Measurements from ENCODE around the gene AMHR2. TPM values are rescaled to one million over a fixed set of nuclear protein-coding genes. Genes with fewer than 3 reads are reported as not detected.

Gene AMHR2
- total RNA-seq, 1 donor from 2014 or later: not detected

DNA sequence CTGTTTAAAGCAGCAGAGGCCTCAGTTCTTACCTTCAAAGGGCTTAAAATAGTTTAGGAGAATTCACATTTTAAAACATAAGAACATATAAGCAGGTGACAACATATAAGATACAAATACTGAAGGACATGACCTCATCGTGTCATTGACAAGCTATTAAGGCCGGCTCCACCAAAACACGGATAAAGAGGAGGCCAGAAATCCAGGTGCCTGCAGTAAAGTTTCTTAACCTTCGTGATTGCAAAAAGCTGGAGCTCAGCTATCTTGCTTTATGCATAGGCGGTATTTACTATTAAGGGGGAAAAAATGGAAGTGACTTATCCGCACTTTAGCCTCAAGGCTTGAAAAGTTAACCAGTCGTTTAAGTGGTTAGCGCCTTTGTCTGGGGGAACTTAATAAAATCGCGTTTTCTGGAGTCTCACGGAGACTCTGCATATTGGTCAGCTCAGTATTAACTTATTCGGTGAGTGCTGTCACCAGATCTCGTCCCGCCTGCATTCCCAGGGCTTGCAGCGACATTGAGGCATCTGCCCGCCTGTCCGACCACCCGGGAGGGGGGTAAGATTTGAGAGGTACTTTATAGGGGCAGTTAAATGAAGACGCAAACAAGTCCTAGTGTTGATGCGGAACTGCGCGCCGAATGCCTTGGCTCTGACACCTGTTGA lies 44.8 kb upstream of the AMHR2 start:
- H3K9ac ChIP-seq: peak overlapping the region; percentile 51
- peaks cover 27% of the 10 kb centered on the region for H4K20me1 ChIP-seq (ENCODE audit: low read depth)
- Mint-ChIP-seq H3K4me3 (no peak overlapping the region), H3K27me3 (ENCODE audit: insufficient read depth, low read depth) (peaks cover 5% of the 10 kb centered on the region), H3K4me1 (peaks cover 30% of the 10 kb centered on the region), H3K9me3 (no peaks in the 10 kb centered on the region), H3K36me3 (peaks cover 24% of the 10 kb centered on the region), H3K27ac (no peak overlapping the region)
- H3K4me2 ChIP-seq: peak overlapping the region; percentile 79
- H3K27ac ChIP-seq: peak overlapping the region; percentile 88
- no peaks in the 10 kb centered on the region for H3K9me3 ChIP-seq (ENCODE audit: low read depth)
- peak overlapping the region; percentile 42 for H3K4me3 ChIP-seq
- peak overlapping the region; percentile 80 for H2AFZ ChIP-seq (replicated peaks)
- H3F3A ChIP-seq (ENCODE audit: low read depth): peaks cover 31% of the 10 kb centered on the region
- peaks cover 31% of the 10 kb centered on the region for H3K79me2 ChIP-seq (ENCODE audit: low read depth)
- H3K27me3 ChIP-seq: no peaks in the 10 kb centered on the region
- H3K36me3 ChIP-seq: peaks cover 3% of the 10 kb centered on the region
- no peak for DNase-seq (ENCODE audit: low spot score)
- peaks cover 24% of the 10 kb centered on the region for H3K4me1 ChIP-seq
- TF ChIP-seq EZH2 (IDR thresholded peaks at IDR 0.05) (no peak), EZH2phosphoT487 (IDR thresholded peaks at IDR 0.05) (no peak)
- TF ChIP-seq, protein P1, sequence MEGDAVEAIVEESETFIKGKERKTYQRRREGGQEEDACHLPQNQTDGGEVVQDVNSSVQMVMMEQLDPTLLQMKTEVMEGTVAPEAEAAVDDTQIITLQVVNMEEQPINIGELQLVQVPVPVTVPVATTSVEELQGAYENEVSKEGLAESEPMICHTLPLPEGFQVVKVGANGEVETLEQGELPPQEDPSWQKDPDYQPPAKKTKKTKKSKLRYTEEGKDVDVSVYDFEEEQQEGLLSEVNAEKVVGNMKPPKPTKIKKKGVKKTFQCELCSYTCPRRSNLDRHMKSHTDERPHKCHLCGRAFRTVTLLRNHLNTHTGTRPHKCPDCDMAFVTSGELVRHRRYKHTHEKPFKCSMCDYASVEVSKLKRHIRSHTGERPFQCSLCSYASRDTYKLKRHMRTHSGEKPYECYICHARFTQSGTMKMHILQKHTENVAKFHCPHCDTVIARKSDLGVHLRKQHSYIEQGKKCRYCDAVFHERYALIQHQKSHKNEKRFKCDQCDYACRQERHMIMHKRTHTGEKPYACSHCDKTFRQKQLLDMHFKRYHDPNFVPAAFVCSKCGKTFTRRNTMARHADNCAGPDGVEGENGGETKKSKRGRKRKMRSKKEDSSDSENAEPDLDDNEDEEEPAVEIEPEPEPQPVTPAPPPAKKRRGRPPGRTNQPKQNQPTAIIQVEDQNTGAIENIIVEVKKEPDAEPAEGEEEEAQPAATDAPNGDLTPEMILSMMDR (IDR thresholded peaks at IDR 0.05): no peak

DNA sequence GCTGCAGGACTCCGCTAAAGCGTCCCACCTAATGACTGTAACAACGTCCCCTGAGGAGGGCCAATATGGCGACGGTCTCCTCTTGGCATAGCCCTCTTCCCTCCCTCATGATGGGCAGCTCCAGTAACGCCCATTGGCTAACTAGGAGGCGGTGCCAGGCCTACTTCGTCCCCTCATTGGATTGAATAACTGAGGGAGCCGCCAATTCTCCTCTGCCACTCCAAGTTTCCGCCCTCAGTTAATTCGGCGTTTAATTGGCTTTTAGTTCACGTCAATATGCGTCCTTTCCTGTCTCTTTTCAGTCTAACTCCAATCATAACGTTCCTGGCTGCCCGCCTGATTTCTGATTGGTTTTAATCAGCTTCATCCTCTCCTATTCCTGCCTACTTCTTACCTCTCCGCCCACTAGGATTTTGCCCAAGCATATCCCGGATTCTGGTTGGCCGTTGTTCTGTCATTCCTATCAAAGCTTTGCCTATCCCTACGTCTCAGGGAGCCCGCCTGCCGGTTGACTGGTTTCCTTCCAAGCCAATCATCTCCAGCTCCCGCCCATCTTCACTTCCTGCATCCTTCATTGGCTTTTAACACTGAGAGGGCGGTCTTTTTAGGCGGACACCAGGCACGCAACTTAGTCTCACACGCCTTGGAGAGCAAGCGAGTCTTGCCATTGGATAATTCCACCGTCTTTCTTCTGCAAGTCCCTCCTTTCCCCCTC lies 44.1 kb upstream of the AMHR2 start:
- TF ChIP-seq EZH2 (IDR thresholded peaks at IDR 0.05) (no peak), EZH2phosphoT487 (IDR thresholded peaks at IDR 0.05) (no peak)
- TF ChIP-seq, protein P1 (IDR thresholded peaks at IDR 0.05): no peak
- H3K4me3 Mint-ChIP-seq: no peak overlapping the region
- H3K27me3 Mint-ChIP-seq (ENCODE audit: insufficient read depth, low read depth): peaks cover 5% of the 10 kb centered on the region

DNA sequence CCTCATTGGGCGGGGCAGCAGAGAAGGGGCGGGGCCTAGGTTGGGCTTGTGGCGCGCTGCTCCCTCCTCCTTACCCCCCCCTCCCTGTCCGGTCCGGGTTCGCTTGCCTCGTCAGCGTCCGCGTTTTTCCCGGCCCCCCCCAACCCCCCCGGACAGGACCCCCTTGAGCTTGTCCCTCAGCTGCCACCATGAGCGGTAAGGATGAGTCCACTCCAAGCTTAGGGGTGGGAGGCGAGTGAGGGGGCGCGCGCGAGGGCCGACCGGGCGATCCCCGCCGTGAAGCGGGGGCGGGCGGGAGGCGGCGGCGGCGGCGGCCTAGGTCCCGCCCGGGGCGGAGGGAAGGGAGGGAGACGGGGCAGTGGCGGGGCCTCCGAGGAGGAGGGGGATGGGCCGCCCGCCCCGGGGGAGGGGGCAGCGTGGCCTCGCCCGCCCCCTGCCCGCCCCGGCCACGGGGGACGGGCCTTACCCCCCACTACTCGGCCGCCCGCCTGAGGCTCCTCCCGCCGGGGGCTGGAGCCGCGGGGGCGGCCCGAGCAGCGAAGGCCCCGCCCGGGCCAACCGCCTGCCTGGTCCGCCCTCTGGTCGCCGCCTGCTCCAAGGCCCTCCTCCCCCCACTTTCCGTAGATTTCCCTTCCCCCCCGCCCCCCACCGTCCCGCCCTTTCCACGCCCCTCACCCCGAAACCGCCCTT lies 43.4 kb upstream of the AMHR2 start, which contains the start of gene SP1:
Gene SP1, plus strand, starts transcription at position 73 of the 690 bp plus-strand sequence. Its CDS starts 116 bp downstream, at position 189.
- H3K4me2 ChIP-seq: peak within 1 kb of the TSS; percentile 79
- peaks cover 41% of the 10 kb centered on the region for H4K20me1 ChIP-seq (ENCODE audit: low read depth)
- peak within 1 kb of the TSS; percentile 51 for H3K9ac ChIP-seq
- DNase-seq (ENCODE audit: low spot score): peak; percentile 93
- no peaks in the 10 kb centered on the region for H3K27me3 ChIP-seq
- peaks cover 45% of the 10 kb centered on the region for H3K79me2 ChIP-seq (ENCODE audit: low read depth)
- H2AFZ ChIP-seq (replicated peaks): peak within 1 kb of the TSS; percentile 80
- peak within 1 kb of the TSS; percentile 59 for H3K4me3 ChIP-seq
- peaks cover 28% of the 10 kb centered on the region for H3K36me3 Mint-ChIP-seq
- H3K36me3 ChIP-seq: peaks cover 3% of the 10 kb centered on the region
- peak within 1 kb of the TSS; percentile 86 for H3K4me3 Mint-ChIP-seq
- peaks cover 24% of the 10 kb centered on the region for H3K4me1 ChIP-seq
- peak within 1 kb of the TSS; percentile 93 for H3K27ac ChIP-seq
- no peaks in the 10 kb centered on the region for H3K9me3 Mint-ChIP-seq
- peaks cover 33% of the 10 kb centered on the region for H3K4me1 Mint-ChIP-seq
- H3K27ac Mint-ChIP-seq: peak within 1 kb of the TSS; percentile 90
- TF ChIP-seq EZH2phosphoT487 (IDR thresholded peaks at IDR 0.05) (no peak), EZH2 (IDR thresholded peaks at IDR 0.05) (no peak)
- TF ChIP-seq, protein P1 (IDR thresholded peaks at IDR 0.05): no peak
- H3K9me3 ChIP-seq (ENCODE audit: low read depth): no peaks in the 10 kb centered on the region
- peaks cover 28% of the 10 kb centered on the region for H3F3A ChIP-seq (ENCODE audit: low read depth)
- H3K27me3 Mint-ChIP-seq (ENCODE audit: insufficient read depth, low read depth): peaks cover 5% of the 10 kb centered on the region

More for the DNA sequence above, 44.1 kb upstream of the AMHR2 start:
- no peaks in the 10 kb centered on the region for H3K27me3 ChIP-seq
- H3K9me3 Mint-ChIP-seq: no peaks in the 10 kb centered on the region
- peaks cover 26% of the 10 kb centered on the region for H3K36me3 Mint-ChIP-seq
- H3K9me3 ChIP-seq (ENCODE audit: low read depth): no peaks in the 10 kb centered on the region
- H2AFZ ChIP-seq (replicated peaks): peak overlapping the region; percentile 80
- peaks cover 31% of the 10 kb centered on the region for H3K4me1 Mint-ChIP-seq
- H3K9ac ChIP-seq: peak overlapping the region; percentile 51
- peak overlapping the region; percentile 88 for H3K27ac ChIP-seq
- peaks cover 34% of the 10 kb centered on the region for H4K20me1 ChIP-seq (ENCODE audit: low read depth)
- peaks cover 24% of the 10 kb centered on the region for H3K4me1 ChIP-seq
- no peak overlapping the region for H3K27ac Mint-ChIP-seq
- peaks cover 38% of the 10 kb centered on the region for H3K79me2 ChIP-seq (ENCODE audit: low read depth)
- H3K4me3 ChIP-seq: peak overlapping the region; percentile 59
- DNase-seq (ENCODE audit: low spot score): peak; percentile 100
- H3K4me2 ChIP-seq: peak overlapping the region; percentile 79
- peaks cover 28% of the 10 kb centered on the region for H3F3A ChIP-seq (ENCODE audit: low read depth)
- peaks cover 3% of the 10 kb centered on the region for H3K36me3 ChIP-seq

All from neural progenitor cell (in vitro differentiated cells).